HG03378 (cell line): Measurements from ENCODE around the gene CCDC74B.
"Not testable (repeated sequence)": the region's sequence is repeated elsewhere in the genome, so short reads cannot be mapped to it uniquely, and the experiment has no call there.

ENCODE experiments used
- ATAC-seq: cut with Tn5 transposase; IDR thresholded peaks from one replicate; pipeline ENCODE4 v1.9.1; 2021; ENCODE audit warnings: mild to moderate bottlenecking, moderate library complexity; ENCODE audit not compliant: unreplicated experiment

The CCDC74B gene

GRCh38 chr2:130169163-130169562 is 24.3 kb upstream of the CCDC74B start:
- ATAC-seq = not testable (repeated sequence)

GRCh38 chr2:130166611-130167010 is 21.7 kb upstream of the CCDC74B start:
- ATAC-seq = not testable (repeated sequence)

GRCh38 chr2:130165293-130166016 is 20.5 kb upstream of the CCDC74B start:
- no peak for ATAC-seq

GRCh38 chr2:130162968-130163367 is 18.1 kb upstream of the CCDC74B start:
- ATAC-seq = no peak

- ATAC-seq = not testable (repeated sequence)
Observed at GRCh38 chr2:130162486-130162885, 17.6 kb upstream of the CCDC74B start.

GRCh38 chr2:130160838-130161705 is 16.2 kb upstream of the CCDC74B start:
- not testable (repeated sequence) for ATAC-seq

GRCh38 chr2:130160131-130160530 is 15.2 kb upstream of the CCDC74B start:
- no peak for ATAC-seq

GRCh38 chr2:130159376-130159775 is 14.5 kb upstream of the CCDC74B start:
- ATAC-seq = not testable (repeated sequence)

- no peak for ATAC-seq
Observed at GRCh38 chr2:130158631-130159030, 13.7 kb upstream of the CCDC74B start.

- ATAC-seq = peak; percentile 82
Observed at GRCh38 chr2:130157825-130158514, 13.1 kb upstream of the CCDC74B start.

GRCh38 chr2:130157354-130157753 is 12.4 kb upstream of the CCDC74B start:
- ATAC-seq = peak; percentile 50

- no peak for ATAC-seq
Observed at GRCh38 chr2:130156624-130157004, 11.7 kb upstream of the CCDC74B start.

GRCh38 chr2:130155956-130156623 is 11.2 kb upstream of the CCDC74B start:
- not testable (repeated sequence) for ATAC-seq

GRCh38 chr2:130154773-130155765 is 10.2 kb upstream of the CCDC74B start:
- no peak for ATAC-seq

GRCh38 chr2:130154423-130154770 is 9.5 kb upstream of the CCDC74B start:
- ATAC-seq = not testable (repeated sequence)

- ATAC-seq = not testable (repeated sequence)
Observed at GRCh38 chr2:130153721-130154422, 9.0 kb upstream of the CCDC74B start.

GRCh38 chr2:130152816-130153595 is 8.1 kb upstream of the CCDC74B start:
- ATAC-seq = no peak

GRCh38 chr2:130152136-130152815 is 7.4 kb upstream of the CCDC74B start:
- ATAC-seq = not testable (repeated sequence)
